WTC11 (cell line): ENCODE measurements around the gene CCDC39. TPM values are rescaled to one million over a fixed set of nuclear protein-coding genes. Genes with fewer than 3 reads are reported as not detected.

Experiments
- ATF1 ChIP-seq: sonication (generic); formaldehyde crosslinking; IDR thresholded peaks from 2 replicates; pipeline ENCODE4 v1.8.1; 2023; ENCODE audit warnings: mild to moderate bottlenecking, moderate library complexity, missing genetic modification reagents
- CREB1 ChIP-seq: sonication (generic); formaldehyde crosslinking; IDR thresholded peaks from 2 replicates; pipeline ENCODE4 v1.8.0; 2023; ENCODE audit warnings: mild to moderate bottlenecking, missing genetic modification reagents
- CREM ChIP-seq: sonication (generic); formaldehyde crosslinking; IDR thresholded peaks from 2 replicates; pipeline ENCODE4 v1.8.1; 2022; ENCODE audit warnings: mild to moderate bottlenecking, missing genetic modification reagents, moderate library complexity
- ELF4 ChIP-seq: sonication (generic); formaldehyde crosslinking; IDR thresholded peaks from 2 replicates; pipeline ENCODE4 v1.8.1; 2022; ENCODE audit warnings: low read depth, mild to moderate bottlenecking, moderate library complexity, missing genetic modification reagents
- FOXP1 ChIP-seq: sonication (generic); formaldehyde crosslinking; IDR thresholded peaks from 2 replicates; pipeline ENCODE4 v1.8.0; 2022; ENCODE audit warnings: missing genetic modification reagents, mild to moderate bottlenecking, moderate library complexity, borderline replicate concordance
- FOXP4 ChIP-seq: sonication (generic); formaldehyde crosslinking; IDR thresholded peaks from 2 replicates; pipeline ENCODE4 v1.8.0; 2022; ENCODE audit warnings: mild to moderate bottlenecking, missing genetic modification reagents
- GRHL2 ChIP-seq: fragments of 250-450 bp; sonication (Bioruptor Pico); IDR thresholded peaks from 2 replicates; pipeline ENCODE4 v1.8.0; 2022; ENCODE audit warnings: mild to moderate bottlenecking, moderate library complexity; ENCODE audit not compliant: insufficient replicate concordance, severe bottlenecking
- GTF2I ChIP-seq: fragments of 250-450 bp; sonication (Bioruptor Pico); conservative IDR thresholded peaks from 2 replicates; pipeline ENCODE4 v1.4.0; 2021; ENCODE audit warnings: mild to moderate bottlenecking
- NFE2L1 ChIP-seq: sonication (generic); formaldehyde crosslinking; IDR thresholded peaks from 2 replicates; pipeline ENCODE4 v1.8.1; 2023; ENCODE audit warnings: missing genetic modification reagents
- NFYB ChIP-seq: sonication (generic); formaldehyde crosslinking; conservative IDR thresholded peaks from 2 replicates; pipeline ENCODE4 v1.8.0; 2022; ENCODE audit warnings: low read depth, missing genetic modification reagents
- NR1H2 ChIP-seq: sonication (generic); formaldehyde crosslinking; IDR thresholded peaks from 2 replicates; pipeline ENCODE4 v1.9.0; 2021; ENCODE audit warnings: mild to moderate bottlenecking, moderate library complexity, missing genetic modification reagents
- NR2C2 ChIP-seq: sonication (generic); formaldehyde crosslinking; IDR thresholded peaks from 2 replicates; pipeline ENCODE4 v1.8.0; 2022; ENCODE audit warnings: mild to moderate bottlenecking, missing genetic modification reagents
- NR3C1 ChIP-seq: sonication (generic); formaldehyde crosslinking; conservative IDR thresholded peaks from 2 replicates; pipeline ENCODE4 v1.8.1; 2023; ENCODE audit warnings: low read depth, mild to moderate bottlenecking, missing genetic modification reagents
- SMAD4 ChIP-seq: sonication (generic); formaldehyde crosslinking; IDR thresholded peaks from 2 replicates; pipeline ENCODE4 v1.8.0; 2022; ENCODE audit warnings: mild to moderate bottlenecking, missing genetic modification reagents
- TEAD1 ChIP-seq: sonication (generic); formaldehyde crosslinking; IDR thresholded peaks from 2 replicates; pipeline ENCODE4 v1.8.0; 2022; ENCODE audit warnings: mild to moderate bottlenecking, missing genetic modification reagents
- ZNF121 ChIP-seq: sonication (generic); formaldehyde crosslinking; IDR thresholded peaks from 2 replicates; pipeline ENCODE4 v1.8.0; 2023; ENCODE audit warnings: missing genetic modification reagents
- ZNF138 ChIP-seq: sonication (generic); formaldehyde crosslinking; conservative IDR thresholded peaks from 2 replicates; pipeline ENCODE4 v1.8.1; 2022; ENCODE audit warnings: mild to moderate bottlenecking, moderate library complexity, missing genetic modification reagents
- ZNF263 ChIP-seq: sonication (generic); formaldehyde crosslinking; IDR thresholded peaks from 2 replicates; pipeline ENCODE4 v1.8.1; 2022; ENCODE audit warnings: low read depth, mild to moderate bottlenecking, moderate library complexity, missing genetic modification reagents
- ZNF317 ChIP-seq: sonication (generic); formaldehyde crosslinking; IDR thresholded peaks from 2 replicates; pipeline ENCODE4 v1.8.1; 2023; ENCODE audit warnings: low read depth, mild to moderate bottlenecking, moderate library complexity, missing genetic modification reagents, borderline replicate concordance
- ZNF425 ChIP-seq: fragments of 250-450 bp; sonication (Bioruptor Pico); conservative IDR thresholded peaks from 2 replicates; pipeline ENCODE4 v1.9.0; 2021; ENCODE audit warnings: mild to moderate bottlenecking
- total RNA-seq: library from RNA; stranded (reverse); gene quantifications from 3 replicates; pipeline ENCODE4 v1.2.3, GENCODE V29; 2021
- TF ChIP-seq, protein P1 (sequence below): sonication (generic); formaldehyde crosslinking; IDR thresholded peaks from 2 replicates; pipeline ENCODE4 v1.8.1; 2023; ENCODE audit warnings: mild to moderate bottlenecking, moderate library complexity, missing genetic modification reagents
- TF ChIP-seq, protein P2 (sequence below): sonication (generic); formaldehyde crosslinking; IDR thresholded peaks from 2 replicates; pipeline ENCODE4 v1.8.1; 2023; ENCODE audit warnings: mild to moderate bottlenecking, missing genetic modification reagents, moderate library complexity
- TF ChIP-seq, protein P3 (sequence below): fragments of 250-450 bp; sonication (Bioruptor Pico); IDR thresholded peaks from 2 replicates; pipeline ENCODE4 v1.9.0; 2021; ENCODE audit warnings: mild to moderate bottlenecking, borderline replicate concordance
- TF ChIP-seq, protein P4 (sequence below): sonication (generic); formaldehyde crosslinking; IDR thresholded peaks from 2 replicates; pipeline ENCODE4 v1.8.1; 2022; ENCODE audit warnings: low read depth, missing genetic modification reagents, borderline replicate concordance
- TF ChIP-seq, protein P5 (sequence below): sonication (generic); formaldehyde crosslinking; IDR thresholded peaks from 2 replicates; pipeline ENCODE4 v1.8.0; 2023; ENCODE audit warnings: missing genetic modification reagents

Gene CCDC39
- total RNA-seq, 1 experiment from 2014 or later: not detected

DNA sequence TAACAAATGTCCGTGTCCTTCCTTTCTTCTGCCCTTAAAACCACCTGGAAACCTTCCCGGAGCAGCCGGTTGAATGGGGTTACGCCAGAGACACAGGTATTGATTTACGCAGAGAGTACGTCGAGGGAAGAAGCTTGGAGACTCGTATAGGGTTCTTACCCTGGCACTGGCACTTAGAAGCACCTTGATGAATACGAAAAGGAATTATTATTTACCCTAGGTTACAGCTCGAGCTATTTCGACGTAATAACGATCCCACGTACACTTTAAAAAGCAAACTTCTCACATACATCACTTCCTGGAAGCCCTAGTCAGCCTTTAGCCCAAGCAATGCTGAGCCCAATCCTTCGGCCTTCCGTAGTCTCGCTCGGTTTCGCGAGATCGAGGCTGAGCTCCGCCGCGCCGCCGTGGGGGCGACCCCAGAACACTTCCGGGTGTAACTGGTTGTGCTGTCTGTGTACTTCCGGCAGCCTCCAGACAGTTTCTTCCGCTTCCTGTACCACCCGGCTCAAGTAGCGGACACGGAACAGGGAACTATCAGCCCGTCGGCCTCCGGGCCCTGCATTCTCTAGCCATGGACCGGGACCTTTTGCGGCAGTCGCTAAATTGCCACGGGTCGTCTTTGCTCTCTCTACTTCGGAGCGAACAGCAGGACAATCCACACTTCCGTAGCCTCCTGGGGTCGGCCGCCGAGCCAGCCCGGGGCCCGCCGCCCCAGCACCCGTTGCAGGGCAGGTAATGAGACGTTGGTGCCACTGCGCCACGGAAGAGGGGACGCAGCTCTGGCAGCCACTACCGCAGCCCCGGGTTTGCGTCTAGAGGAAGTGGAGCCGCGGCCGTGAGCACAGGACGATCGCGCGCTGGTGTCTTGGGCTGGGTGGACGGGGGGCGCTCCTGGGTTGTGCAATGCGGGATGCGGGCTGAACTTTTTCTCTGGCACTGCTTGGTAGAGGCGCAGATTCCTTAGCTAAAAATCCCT lies 77.3 kb downstream of the CCDC39 start, which contains the start of gene TTC14 (continued):
- TF ChIP-seq ELF4 (no peak), NR3C1 (CRISPR knock-in tag) (no peak), GRHL2 (CRISPR knock-in tag) (no peak), NFYB (no peak), FOXP1 (CRISPR knock-in tag) (0 out of 2 replicates have a peak, but pooled peaks have one; percentile 34), ZNF425 (CRISPR knock-in tag) (no peak), NFE2L1 (CRISPR knock-in tag) (0 out of 2 replicates have a peak, but pooled peaks have one; percentile 10), NR2C2 (CRISPR knock-in tag) (peak; percentile 85), ZNF121 (CRISPR knock-in tag) (no peak), TEAD1 (CRISPR knock-in tag) (no peak), ZNF138 (CRISPR knock-in tag) (no peak), GTF2I (CRISPR knock-in tag) (no peak), NR1H2 (CRISPR knock-in tag) (no peak), ZNF317 (CRISPR knock-in tag) (no peak), ATF1 (no peak), FOXP4 (CRISPR knock-in tag) (no peak), CREM (peak; percentile 57; the same call in 1 of the 2 replicates), ZNF263 (CRISPR knock-in tag) (no peak; the same call in 1 of the 2 replicates), SMAD4 (CRISPR knock-in tag) (no peak), CREB1 (no peak)
- TF ChIP-seq, protein P1, sequence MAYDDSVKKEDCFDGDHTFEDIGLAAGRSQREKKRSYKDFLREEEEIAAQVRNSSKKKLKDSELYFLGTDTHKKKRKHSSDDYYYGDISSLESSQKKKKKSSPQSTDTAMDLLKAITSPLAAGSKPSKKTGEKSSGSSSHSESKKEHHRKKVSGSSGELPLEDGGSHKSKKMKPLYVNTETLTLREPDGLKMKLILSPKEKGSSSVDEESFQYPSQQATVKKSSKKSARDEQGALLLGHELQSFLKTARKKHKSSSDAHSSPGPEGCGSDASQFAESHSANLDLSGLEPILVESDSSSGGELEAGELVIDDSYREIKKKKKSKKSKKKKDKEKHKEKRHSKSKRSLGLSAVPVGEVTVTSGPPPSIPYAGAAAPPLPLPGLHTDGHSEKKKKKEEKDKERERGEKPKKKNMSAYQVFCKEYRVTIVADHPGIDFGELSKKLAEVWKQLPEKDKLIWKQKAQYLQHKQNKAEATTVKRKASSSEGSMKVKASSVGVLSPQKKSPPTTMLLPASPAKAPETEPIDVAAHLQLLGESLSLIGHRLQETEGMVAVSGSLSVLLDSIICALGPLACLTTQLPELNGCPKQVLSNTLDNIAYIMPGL (CRISPR knock-in tag): peak; percentile 69; the same call in 1 of the 2 replicates
- TF ChIP-seq, protein P2, sequence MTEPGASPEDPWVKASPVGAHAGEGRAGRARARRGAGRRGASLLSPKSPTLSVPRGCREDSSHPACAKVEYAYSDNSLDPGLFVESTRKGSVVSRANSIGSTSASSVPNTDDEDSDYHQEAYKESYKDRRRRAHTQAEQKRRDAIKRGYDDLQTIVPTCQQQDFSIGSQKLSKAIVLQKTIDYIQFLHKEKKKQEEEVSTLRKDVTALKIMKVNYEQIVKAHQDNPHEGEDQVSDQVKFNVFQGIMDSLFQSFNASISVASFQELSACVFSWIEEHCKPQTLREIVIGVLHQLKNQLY: no peak
- TF ChIP-seq, protein P3, sequence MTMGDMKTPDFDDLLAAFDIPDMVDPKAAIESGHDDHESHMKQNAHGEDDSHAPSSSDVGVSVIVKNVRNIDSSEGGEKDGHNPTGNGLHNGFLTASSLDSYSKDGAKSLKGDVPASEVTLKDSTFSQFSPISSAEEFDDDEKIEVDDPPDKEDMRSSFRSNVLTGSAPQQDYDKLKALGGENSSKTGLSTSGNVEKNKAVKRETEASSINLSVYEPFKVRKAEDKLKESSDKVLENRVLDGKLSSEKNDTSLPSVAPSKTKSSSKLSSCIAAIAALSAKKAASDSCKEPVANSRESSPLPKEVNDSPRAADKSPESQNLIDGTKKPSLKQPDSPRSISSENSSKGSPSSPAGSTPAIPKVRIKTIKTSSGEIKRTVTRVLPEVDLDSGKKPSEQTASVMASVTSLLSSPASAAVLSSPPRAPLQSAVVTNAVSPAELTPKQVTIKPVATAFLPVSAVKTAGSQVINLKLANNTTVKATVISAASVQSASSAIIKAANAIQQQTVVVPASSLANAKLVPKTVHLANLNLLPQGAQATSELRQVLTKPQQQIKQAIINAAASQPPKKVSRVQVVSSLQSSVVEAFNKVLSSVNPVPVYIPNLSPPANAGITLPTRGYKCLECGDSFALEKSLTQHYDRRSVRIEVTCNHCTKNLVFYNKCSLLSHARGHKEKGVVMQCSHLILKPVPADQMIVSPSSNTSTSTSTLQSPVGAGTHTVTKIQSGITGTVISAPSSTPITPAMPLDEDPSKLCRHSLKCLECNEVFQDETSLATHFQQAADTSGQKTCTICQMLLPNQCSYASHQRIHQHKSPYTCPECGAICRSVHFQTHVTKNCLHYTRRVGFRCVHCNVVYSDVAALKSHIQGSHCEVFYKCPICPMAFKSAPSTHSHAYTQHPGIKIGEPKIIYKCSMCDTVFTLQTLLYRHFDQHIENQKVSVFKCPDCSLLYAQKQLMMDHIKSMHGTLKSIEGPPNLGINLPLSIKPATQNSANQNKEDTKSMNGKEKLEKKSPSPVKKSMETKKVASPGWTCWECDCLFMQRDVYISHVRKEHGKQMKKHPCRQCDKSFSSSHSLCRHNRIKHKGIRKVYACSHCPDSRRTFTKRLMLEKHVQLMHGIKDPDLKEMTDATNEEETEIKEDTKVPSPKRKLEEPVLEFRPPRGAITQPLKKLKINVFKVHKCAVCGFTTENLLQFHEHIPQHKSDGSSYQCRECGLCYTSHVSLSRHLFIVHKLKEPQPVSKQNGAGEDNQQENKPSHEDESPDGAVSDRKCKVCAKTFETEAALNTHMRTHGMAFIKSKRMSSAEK: no peak
- TF ChIP-seq, protein P4, sequence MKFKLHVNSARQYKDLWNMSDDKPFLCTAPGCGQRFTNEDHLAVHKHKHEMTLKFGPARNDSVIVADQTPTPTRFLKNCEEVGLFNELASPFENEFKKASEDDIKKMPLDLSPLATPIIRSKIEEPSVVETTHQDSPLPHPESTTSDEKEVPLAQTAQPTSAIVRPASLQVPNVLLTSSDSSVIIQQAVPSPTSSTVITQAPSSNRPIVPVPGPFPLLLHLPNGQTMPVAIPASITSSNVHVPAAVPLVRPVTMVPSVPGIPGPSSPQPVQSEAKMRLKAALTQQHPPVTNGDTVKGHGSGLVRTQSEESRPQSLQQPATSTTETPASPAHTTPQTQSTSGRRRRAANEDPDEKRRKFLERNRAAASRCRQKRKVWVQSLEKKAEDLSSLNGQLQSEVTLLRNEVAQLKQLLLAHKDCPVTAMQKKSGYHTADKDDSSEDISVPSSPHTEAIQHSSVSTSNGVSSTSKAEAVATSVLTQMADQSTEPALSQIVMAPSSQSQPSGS (CRISPR knock-in tag): no peak
- TF ChIP-seq, protein P5, sequence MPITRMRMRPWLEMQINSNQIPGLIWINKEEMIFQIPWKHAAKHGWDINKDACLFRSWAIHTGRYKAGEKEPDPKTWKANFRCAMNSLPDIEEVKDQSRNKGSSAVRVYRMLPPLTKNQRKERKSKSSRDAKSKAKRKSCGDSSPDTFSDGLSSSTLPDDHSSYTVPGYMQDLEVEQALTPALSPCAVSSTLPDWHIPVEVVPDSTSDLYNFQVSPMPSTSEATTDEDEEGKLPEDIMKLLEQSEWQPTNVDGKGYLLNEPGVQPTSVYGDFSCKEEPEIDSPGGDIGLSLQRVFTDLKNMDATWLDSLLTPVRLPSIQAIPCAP (CRISPR knock-in tag): no peak
